GM12891 (cell line): ENCODE data around the gene NAA20.
"Not testable (repeated sequence)": the region's sequence is repeated elsewhere in the genome, so short reads cannot be mapped to it uniquely, and the experiment has no call there.

Experiments used
- DNase-seq: peaks from one replicate; pipeline ENCODE4 v3.0.0; 2011; ENCODE audit warnings: low spot score; ENCODE audit not compliant: insufficient read length
- FAIRE-seq: peaks from 2 replicates; lab custom pipeline; 2011; peaks lifted over from hg19 to GRCh38; lab: Jason Lieb, UNC
- PAX5 ChIP-seq: IDR thresholded peaks from 2 replicates; pipeline ENCODE4 v1.6.1; 2011; ENCODE audit warnings: low read length, moderate library complexity, mild to moderate bottlenecking; ENCODE audit not compliant: insufficient read depth, severe bottlenecking
- POLR2A ChIP-seq: IDR thresholded peaks from 2 replicates; pipeline ENCODE4 v1.6.1; 2011; ENCODE audit warnings: low read depth, low read length, control low read depth
- POLR2AphosphoS5 ChIP-seq: IDR thresholded peaks from 2 replicates; pipeline ENCODE4 v1.6.1; 2011; ENCODE audit warnings: low read depth, low read length, control low read depth
- POU2F2 ChIP-seq: IDR thresholded peaks from 2 replicates; pipeline ENCODE4 v1.6.1; 2011; ENCODE audit warnings: low read depth, mild to moderate bottlenecking, control low read depth, low read length, moderate library complexity
- SPI1 ChIP-seq: IDR thresholded peaks from 2 replicates; pipeline ENCODE4 v1.6.1; 2011; ENCODE audit warnings: low read depth, low read length, control low read depth
- TAF1 ChIP-seq: IDR thresholded peaks from 2 replicates; pipeline ENCODE4 v1.6.1; 2011; ENCODE audit warnings: low read depth, low read length, control low read depth

NAA20 gene

DNA sequence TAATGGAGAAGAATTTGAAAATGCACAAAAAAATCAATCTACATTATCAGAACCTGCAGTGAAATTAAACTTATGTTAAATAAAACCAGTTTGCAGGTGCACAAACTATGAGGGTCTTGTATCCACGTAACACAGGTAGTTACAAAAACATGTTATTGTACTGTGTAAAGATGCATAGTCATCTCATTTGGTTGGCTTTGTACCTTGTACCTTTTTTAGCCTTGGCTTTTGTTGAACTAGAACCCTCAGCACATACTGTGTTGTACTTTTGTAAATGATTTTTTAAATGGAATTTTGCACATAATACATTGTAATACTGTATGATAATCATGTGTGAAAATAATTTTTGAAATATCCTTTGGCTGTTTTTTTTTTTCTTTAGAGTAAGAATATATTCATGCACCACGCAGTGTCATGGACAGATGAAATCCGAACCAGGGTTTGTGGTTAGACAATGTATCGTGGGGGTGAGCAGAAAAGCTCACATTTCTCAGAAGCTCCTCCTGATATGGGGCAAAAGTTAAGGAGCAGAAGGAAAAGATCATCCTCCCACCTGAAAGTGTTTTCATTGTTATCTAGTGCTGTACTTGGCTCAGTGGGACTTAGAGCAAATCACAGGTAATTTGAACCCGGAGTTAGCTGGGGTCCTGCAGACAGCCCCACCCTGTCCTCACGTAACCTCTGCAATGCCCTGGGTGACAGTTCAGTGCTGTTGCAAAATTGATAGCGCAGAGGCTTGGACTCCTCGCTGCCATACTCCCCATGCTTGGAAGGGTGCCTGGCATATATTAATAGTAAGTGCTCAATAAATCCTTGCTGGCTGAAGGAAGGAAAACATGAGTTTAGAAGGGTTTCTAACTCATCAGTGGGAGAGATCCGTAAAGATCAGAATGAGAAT lies 14.8 kb upstream of the NAA20 start:
- TF ChIP-seq PAX5 (no peak), POU2F2 (no peak), POLR2A (no peak), TAF1 (no peak), SPI1 (no peak), POLR2AphosphoS5 (no peak)
- DNase-seq: no peak
- no peak for FAIRE-seq

DNA sequence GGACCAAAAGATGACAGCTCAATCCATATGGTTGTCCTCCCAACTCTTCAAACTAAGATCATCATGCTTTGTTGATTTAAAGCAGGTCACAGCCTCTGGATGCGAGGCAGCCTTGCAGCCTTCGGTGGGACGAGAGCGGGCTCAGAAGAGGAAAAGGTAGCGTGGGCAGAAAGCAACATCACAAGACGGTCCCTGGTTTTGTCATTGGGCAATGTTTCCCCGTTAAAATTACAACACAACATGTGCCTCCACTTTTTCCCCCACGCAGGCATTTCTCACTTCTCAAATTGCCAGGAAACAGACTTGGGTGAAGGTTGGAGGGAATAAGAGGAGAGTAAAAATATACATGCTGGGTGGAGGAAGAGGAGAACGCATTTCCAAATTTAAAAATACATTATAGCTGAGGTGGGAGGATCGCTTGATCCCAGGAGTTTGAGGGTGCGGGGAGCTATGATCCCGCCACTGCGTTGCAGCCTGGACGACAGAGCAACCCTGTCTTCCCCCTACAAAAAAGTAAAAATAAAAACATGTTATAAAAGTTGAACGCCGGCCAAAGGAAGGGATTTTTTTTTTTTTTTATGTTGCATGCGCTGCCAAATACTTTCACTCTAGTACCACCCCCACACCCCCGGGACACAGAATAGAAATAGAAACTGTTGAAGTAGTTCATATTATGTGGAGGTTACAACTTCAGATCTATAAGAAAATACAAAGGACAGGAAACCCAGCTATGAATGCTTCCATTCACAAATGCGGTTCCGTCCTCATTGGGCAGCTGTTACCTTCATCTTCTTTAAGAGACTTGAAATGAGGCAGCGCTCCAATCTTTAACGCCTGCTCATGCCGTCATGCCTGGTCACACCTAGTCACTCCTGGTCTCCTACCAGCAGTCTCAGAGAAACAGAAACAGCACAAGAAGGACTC lies 13.9 kb upstream of the NAA20 start:
- FAIRE-seq: no peak
- peak; percentile 32 for DNase-seq
- no peak for TF ChIP-seq TAF1
- TF ChIP-seq SPI1: 0 out of 2 replicates have a peak, but pooled peaks have one; percentile 18

DNA sequence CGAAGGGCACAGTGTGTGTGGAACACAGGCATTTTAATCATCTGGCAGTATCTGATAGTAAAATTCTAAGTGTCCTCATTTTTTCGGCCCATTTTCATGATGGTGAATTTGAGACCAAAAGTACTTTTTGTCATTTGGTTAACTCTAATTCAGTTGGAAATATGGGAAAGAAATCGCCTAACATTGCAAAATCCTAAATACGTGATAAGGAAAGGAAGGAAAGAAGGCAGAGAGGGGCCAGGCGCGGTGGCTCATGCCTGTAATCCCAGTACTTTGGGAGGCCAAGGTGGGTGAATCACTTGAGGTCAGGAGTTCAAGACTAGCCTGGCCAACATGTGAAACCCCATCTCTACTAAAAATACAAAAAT lies 13.2 kb upstream of the NAA20 start:
- DNase-seq, FAIRE-seq: not testable (repeated sequence)

DNA sequence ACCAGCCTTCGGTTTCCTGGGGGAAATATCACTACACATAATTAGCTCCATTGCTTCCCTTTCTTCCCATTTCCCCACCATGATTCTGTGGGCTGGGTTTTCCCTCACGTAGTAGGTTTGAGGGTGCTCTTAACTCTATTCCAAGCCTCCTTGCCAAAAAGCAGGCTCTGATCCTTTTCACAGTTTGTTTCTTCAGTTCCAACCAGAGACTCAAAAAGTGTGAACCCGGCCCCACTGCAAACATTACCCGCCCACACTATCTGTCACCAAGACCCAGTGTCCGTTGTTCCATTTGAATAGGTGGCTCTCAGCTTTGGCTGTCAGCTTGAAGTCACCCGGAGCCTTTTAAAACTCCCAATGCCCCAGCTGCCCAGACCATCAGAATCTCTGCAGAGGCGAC lies 11.8 kb upstream of the NAA20 start:
- DNase-seq (no peak), FAIRE-seq (no peak)
- no peak for TF ChIP-seq POU2F2
- no peak for TF ChIP-seq SPI1
- TF ChIP-seq POLR2A: no peak
- no peak for TF ChIP-seq TAF1
- TF ChIP-seq POLR2AphosphoS5: no peak
- TF ChIP-seq PAX5: no peak

DNA sequence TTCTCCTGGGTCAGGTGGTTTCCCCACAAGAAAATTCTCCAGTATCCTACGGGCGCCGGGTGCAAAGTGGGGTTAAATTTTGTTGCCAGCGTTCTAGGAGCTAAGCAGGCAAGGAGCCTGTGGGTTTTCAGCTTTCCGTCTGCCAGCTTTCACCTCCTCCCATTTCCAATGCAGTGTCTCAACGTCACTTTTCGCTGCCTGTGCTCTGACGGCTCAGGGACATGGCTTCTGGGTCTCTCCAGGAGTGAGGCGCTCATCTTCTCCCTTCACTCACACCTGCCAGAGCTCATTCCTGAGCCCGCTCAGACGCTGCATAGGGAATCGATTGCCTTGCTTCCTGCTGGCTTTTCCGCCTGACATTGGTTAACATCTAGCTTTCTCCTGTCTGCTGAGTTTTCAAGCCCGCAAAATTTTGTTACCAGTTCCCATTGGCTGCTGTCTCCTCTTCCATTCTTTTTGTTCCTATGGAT lies 7.3 kb upstream of the NAA20 start:
- FAIRE-seq (no peak), DNase-seq (no peak)
- TF ChIP-seq PAX5: no peak
- no peak for TF ChIP-seq TAF1
- no peak for TF ChIP-seq POLR2AphosphoS5
- no peak for TF ChIP-seq SPI1
- TF ChIP-seq POLR2A: no peak
- no peak for TF ChIP-seq POU2F2

DNA sequence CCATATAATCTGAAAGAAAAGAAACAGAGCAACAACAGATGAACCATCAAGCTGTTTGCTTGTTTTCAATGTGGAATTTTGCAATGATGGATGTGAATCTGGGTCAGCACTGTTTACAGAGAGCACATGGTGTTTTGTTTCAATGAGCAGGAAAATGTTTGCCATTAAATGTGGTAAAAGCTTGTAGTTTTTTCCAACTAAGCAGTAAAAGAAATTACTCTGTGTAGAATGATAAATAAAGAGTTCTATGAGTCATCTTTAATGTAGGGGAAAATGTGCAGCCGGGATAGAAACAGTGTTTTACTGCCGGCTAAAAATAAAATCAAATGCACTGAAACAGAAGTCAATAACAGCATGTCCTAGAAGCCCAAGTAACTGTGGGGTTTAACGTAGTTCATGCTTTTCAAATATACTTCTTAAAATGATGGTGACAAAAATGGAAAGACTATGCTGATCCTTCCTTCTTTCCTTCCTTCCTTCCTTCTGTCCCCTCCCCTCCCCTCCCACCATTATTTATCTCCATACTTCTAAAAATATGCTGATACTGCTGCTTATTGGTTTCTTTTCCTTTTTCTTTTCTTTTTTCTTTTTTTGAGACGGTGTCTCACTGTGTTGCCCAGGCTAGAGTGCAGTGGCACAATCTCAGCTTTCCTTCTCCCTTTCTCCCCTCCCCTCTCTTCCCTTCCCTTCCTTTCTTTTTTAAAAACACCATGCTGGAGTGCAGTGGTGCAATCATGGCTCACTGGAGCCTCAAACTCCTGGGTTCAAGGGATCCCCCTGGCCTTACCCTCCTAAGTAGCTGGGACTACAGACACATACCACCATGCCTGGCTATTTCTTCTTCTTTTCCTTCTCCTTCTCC lies 6.3 kb upstream of the NAA20 start:
- DNase-seq (no peak), FAIRE-seq (no peak)
- TF ChIP-seq SPI1 (no peak), POLR2A (no peak), POU2F2 (no peak), PAX5 (no peak), POLR2AphosphoS5 (no peak), TAF1 (no peak)

DNA sequence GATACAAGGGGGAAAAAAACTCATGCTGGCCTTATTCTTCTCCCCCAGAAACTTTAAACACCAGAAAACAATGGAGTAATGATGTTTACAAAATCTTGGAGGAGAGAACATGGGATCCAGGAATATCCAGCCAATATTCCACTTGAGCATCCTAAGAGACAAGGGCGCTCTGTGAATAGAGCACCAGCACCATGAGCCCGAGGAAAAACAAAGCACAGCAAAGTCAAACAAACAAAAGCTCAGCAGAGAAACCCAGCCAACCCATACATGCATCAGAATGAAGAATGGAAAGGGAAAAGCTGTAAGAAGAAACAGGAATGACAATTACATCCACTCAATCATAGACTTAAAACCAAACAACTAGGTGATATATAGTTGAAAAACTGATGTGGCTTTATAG lies 4.6 kb upstream of the NAA20 start:
- no peak for FAIRE-seq

DNA sequence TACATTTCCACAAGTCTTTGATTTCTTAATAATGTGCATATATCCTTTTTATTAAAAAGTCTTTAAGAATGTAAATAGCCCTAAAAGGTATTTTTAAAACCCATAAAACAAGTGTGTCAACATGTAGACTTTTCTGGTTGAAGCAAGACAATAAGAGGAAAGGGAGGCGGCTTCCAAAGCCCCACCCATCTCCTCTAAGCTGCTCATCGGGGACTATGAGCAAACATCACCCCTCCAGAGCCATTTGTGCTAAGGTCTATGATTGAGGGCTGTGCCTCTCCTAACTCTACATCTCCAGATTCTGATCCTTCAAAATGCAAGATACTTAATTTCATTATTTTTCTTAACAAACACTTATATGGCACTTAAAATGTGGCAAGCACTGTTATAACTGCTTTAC lies 2.5 kb upstream of the NAA20 start:
- FAIRE-seq: no peak
- DNase-seq: no peak

More for the DNA sequence above, 4.6 kb upstream of the NAA20 start:
- DNase-seq: no peak
- TF ChIP-seq SPI1 (no peak), PAX5 (no peak), POLR2A (no peak), POU2F2 (no peak), POLR2AphosphoS5 (no peak), TAF1 (no peak)

DNA sequence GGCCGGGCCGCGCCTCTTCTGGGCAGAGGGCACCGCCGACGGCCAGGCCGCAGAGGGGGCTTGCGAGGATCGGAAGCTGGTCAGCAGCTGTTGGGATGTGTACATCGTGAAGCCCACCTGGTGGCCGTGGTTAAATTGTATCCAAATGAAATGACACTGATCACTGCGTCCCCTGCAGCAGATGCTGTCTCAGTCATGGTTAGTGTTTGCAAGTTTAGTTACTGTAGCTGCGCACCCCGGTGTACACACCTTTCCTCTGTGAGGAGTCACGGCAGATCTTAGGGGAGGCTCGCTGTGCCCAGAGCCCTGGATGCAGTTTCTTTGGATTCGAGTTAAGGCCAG lies 653 bp downstream of the NAA20 start:
- TF ChIP-seq SPI1 (no peak), POLR2AphosphoS5 (no peak), POU2F2 (no peak), POLR2A (no peak), TAF1 (no peak), PAX5 (no peak)
- FAIRE-seq (peak; percentile 40), DNase-seq (peak; percentile 16)

More for the DNA sequence above, 2.5 kb upstream of the NAA20 start:
- TF ChIP-seq PAX5 (no peak), POU2F2 (no peak), SPI1 (no peak), POLR2A (no peak), TAF1 (no peak), POLR2AphosphoS5 (no peak)
